Ecto neural progenitor cell (in vitro differentiated cells): Measurements from ENCODE around the gene MBP.

ENCODE experiments used
- DNase-seq: peaks from one replicate; pipeline ENCODE4 v3.0.0-alpha.2; 2018; ENCODE audit warnings: low spot score

MBP gene

GRCh38 chr18:77065221-77065981, 67.2 kb downstream of the MBP start:
- no peak for DNase-seq

GRCh38 chr18:77063260-77063659, 69.3 kb downstream of the MBP start:
- DNase-seq: no peak

GRCh38 chr18:77062518-77063003, 70.0 kb downstream of the MBP start:
- no peak for DNase-seq

- DNase-seq: no peak
These were observed 70.6 kb downstream of the MBP start for GRCh38 chr18:77061946-77062517.

- no peak for DNase-seq
These were observed 71.2 kb downstream of the MBP start for GRCh38 chr18:77061281-77061945.

GRCh38 chr18:77060151-77060550, 72.4 kb downstream of the MBP start:
- DNase-seq: no peak

GRCh38 chr18:77059294-77059916, 73.2 kb downstream of the MBP start:
- DNase-seq: no peak

GRCh38 chr18:77058290-77058835, 74.2 kb downstream of the MBP start:
- no peak for DNase-seq

GRCh38 chr18:77057006-77057395, 75.6 kb downstream of the MBP start:
- DNase-seq: no peak

- DNase-seq: no peak
These were observed 76.1 kb downstream of the MBP start for GRCh38 chr18:77056344-77057005.

GRCh38 chr18:77055429-77056300, 76.9 kb downstream of the MBP start:
- DNase-seq: no peak

GRCh38 chr18:77054606-77055428, 77.8 kb downstream of the MBP start:
- peak; percentile 75 for DNase-seq

- no peak for DNase-seq
These were observed 78.3 kb downstream of the MBP start for GRCh38 chr18:77054288-77054605.

GRCh38 chr18:77053616-77054287, 78.8 kb downstream of the MBP start:
- DNase-seq: no peak

GRCh38 chr18:77052983-77053309, 79.6 kb downstream of the MBP start:
- DNase-seq: no peak

- DNase-seq: no peak
These were observed 80.1 kb downstream of the MBP start for GRCh38 chr18:77052297-77052982.

GRCh38 chr18:77051581-77052296, 80.8 kb downstream of the MBP start:
- no peak for DNase-seq

GRCh38 chr18:77049938-77050337, 82.6 kb downstream of the MBP start:
- no peak for DNase-seq
